GM12878 (cell line): Measurements from ENCODE around the gene SMAD4. TPM values are rescaled to one million over a fixed set of nuclear protein-coding genes. Genes with fewer than 3 reads are reported as not detected.

Source experiments
- ATAC-seq: fragments of 200-7000 bp; cut with Tn5 transposase; 3 replicates; pipeline ENCODE4 v1.9.1; 2020; ENCODE audit warnings: mild to moderate bottlenecking, moderate library complexity
- BruUV-seq: library from RNA; stranded (reverse); fragments of 400-500 nt; replicated peaks from 2 replicates; lab custom pipeline; 2021; lab: Mats Ljungman, UMichigan
- CTCF ChIA-PET: fragments of 300-600 bp; sonication (Branson Sonifier 250); formaldehyde crosslinking; extraction: SDS; loops from one replicate; lab custom pipeline; 2021; ENCODE audit warnings: inconsistent platforms; lab: Yijun Ruan, JAX
- POLR2A ChIA-PET: fragments of 350-600 bp; formaldehyde crosslinking; extraction: SDS; loops from one replicate; lab custom pipeline; 2021; ENCODE audit warnings: inconsistent platforms; lab: Charles Lee
- RAD21 ChIA-PET: fragments of 300-600 bp; sonication (Branson Sonifier 250); formaldehyde crosslinking; loops from one replicate; lab custom pipeline; 2023; ENCODE audit warnings: antibody characterized with exemption; ENCODE audit not compliant: unreplicated experiment; lab: Charles Lee
- SMC1A ChIA-PET: fragments of 300-600 bp; sonication (Branson Sonifier 250); formaldehyde crosslinking; loops from one replicate; lab custom pipeline; 2023; ENCODE audit not compliant: unreplicated experiment, uncharacterized antibody; lab: Charles Lee
- DNase-seq: peaks from one replicate; pipeline ENCODE4 v3.0.0-alpha.2; 2011; ENCODE audit warnings: low read depth, low spot score
- FAIRE-seq: peaks from 3 replicates; lab custom pipeline; 2011; peaks lifted over from hg19 to GRCh38; lab: Jason Lieb, UNC
- H2AFZ ChIP-seq: 2 replicates; pipeline ENCODE4 v1.6.0; 2011; ENCODE audit warnings: low read depth, low read length, control low read depth; ENCODE audit not compliant: control insufficient read depth
- H3K27ac ChIP-seq: 2 replicates; pipeline ENCODE4 v1.5.1; 2011; ENCODE audit warnings: control low read depth; ENCODE audit not compliant: control insufficient read depth, insufficient read depth
- H3K27me3 ChIP-seq, 2 experiments: replicated peaks in 1 of 2; 2 replicates each; pipeline versions ENCODE4 v1.6.0 to v1.6.1; 2011; ENCODE audit warnings: low read length in 1 of 2; ENCODE audit not compliant: control insufficient read depth in 2 of 2, insufficient read depth in 2 of 2
- H3K36me3 ChIP-seq, 2 experiments: 2 replicates each; pipeline ENCODE4 v1.5.1; 2011; ENCODE audit warnings: low read length in 1 of 2; ENCODE audit not compliant: control insufficient read depth in 2 of 2, insufficient read depth in 2 of 2
- H3K4me1 ChIP-seq: 2 replicates; pipeline ENCODE4 v1.6.1; 2011; ENCODE audit warnings: mild to moderate bottlenecking, low read length, moderate library complexity, mixed read lengths; ENCODE audit not compliant: control insufficient read depth, insufficient read depth
- H3K4me2 ChIP-seq: 2 replicates; pipeline ENCODE4 v1.6.0; 2011; ENCODE audit warnings: control low read depth; ENCODE audit not compliant: control insufficient read depth, insufficient read depth
- H3K4me3 ChIP-seq: fragments of 200-600 bp; sonication (generic); 2 replicates; pipeline ENCODE4 v1.5.1; 2016
- H3K79me2 ChIP-seq: 2 replicates; pipeline ENCODE4 v1.6.0; 2011; ENCODE audit warnings: low read length; ENCODE audit not compliant: control insufficient read depth, insufficient read depth
- H3K9ac ChIP-seq: 2 replicates; pipeline ENCODE4 v1.8.0; 2011; ENCODE audit warnings: low read length, control low read depth, mixed read lengths; ENCODE audit not compliant: control insufficient read depth, insufficient read depth
- H3K9me3 ChIP-seq: replicated peaks from 3 replicates; pipeline ENCODE4 v1.5.1; 2011; ENCODE audit warnings: mild to moderate bottlenecking, low read length; ENCODE audit not compliant: control insufficient read depth, insufficient read depth
- H4K20me1 ChIP-seq: 2 replicates; pipeline ENCODE4 v1.6.0; 2011; ENCODE audit not compliant: control insufficient read depth, insufficient read depth
- BMI1 ChIP-seq: fragments of 450-650 bp; IDR thresholded peaks from 2 replicates; pipeline ENCODE4 v1.6.1; 2016; ENCODE audit warnings: mild to moderate bottlenecking, moderate library complexity, borderline replicate concordance
- HDAC2 ChIP-seq: fragments of 200-600 bp; sonication (generic); IDR thresholded peaks from 2 replicates; pipeline ENCODE4 v1.6.1; 2017
- MEF2A ChIP-seq: IDR thresholded peaks from 2 replicates; pipeline ENCODE4 v1.6.1; 2011; ENCODE audit warnings: low read depth, mild to moderate bottlenecking, low read length, moderate library complexity; ENCODE audit not compliant: insufficient read depth
- NR2C1 ChIP-seq: fragments of 450-650 bp; IDR thresholded peaks from 2 replicates; pipeline ENCODE4 v1.6.1; 2017; ENCODE audit warnings: antibody characterized with exemption, mild to moderate bottlenecking, moderate library complexity
- PML ChIP-seq: IDR thresholded peaks from 2 replicates; pipeline ENCODE4 v1.6.1; 2012; ENCODE audit warnings: low read length, inconsistent platforms
- SP1 ChIP-seq: IDR thresholded peaks from one replicate; pipeline ENCODE4 v1.6.1; 2011; ENCODE audit warnings: low read depth, low read length
- ZNF384 ChIP-seq: IDR thresholded peaks from 2 replicates; pipeline ENCODE4 v1.6.1; 2012; ENCODE audit warnings: low read depth, mild to moderate bottlenecking, low read length, improper control_type of control experiment, borderline replicate concordance
- ZZZ3 ChIP-seq: IDR thresholded peaks from 2 replicates; pipeline ENCODE4 v1.6.1; 2011; ENCODE audit warnings: low read depth; ENCODE audit not compliant: control insufficient read depth, insufficient read length
- WGBS: methylation state at CpG from one replicate; pipeline ENCODE4 v1.1.6; 2016; ENCODE audit warnings: low lambda C conversion rate; ENCODE audit not compliant: insufficient replicate concordance, insufficient coverage; ENCODE audit errors: missing lambda C conversion rate; 5-methylcytosine and 5-hydroxymethylcytosine counted together
- in situ Hi-C: fragments of 300-500 bp; cut with MboI; formaldehyde crosslinking; loops from 9 replicates; pipeline ENCODE4 v1.14.3; 2018; ENCODE audit warnings: mixed read lengths
- intact Hi-C: fragments of 100-400 bp; cut with micrococcal nuclease; formaldehyde crosslinking; loops from one replicate; pipeline ENCODE4 v1.14.2; 2022; ENCODE audit not compliant: unreplicated experiment
- polyA plus RNA-seq, 11 experiments: library from polyadenylated mRNA; depleted of rRNA in 4 of 11; unstranded in 6 of 11; stranded (reverse) in 5 of 11; fragments of >200 nt; fragmentation: Nextera tagmentation in 4 of 11; fragmentation: Illumina TruSeq in 1 of 11; extraction: Ambion mirVana in 4 of 11; extraction: Trizol in 1 of 11; gene quantifications; 1 replicate in 1 of 11; 2 replicates in 10 of 11; pipeline versions ENCODE4 v1.2.1 to v1.2.3, GENCODE V29; 2011 to 2016; ENCODE audit warnings: inconsistent platforms in 2 of 11, missing spikeins in 2 of 11, low read depth in 1 of 11
- total RNA-seq, 4 experiments: library from RNA; depleted of rRNA in 3 of 4; stranded (reverse); fragments of >200 nt in 3 of 4; fragmentation: Illumina TruSeq in 1 of 4; extraction: Trizol in 1 of 4; gene quantifications; 2 replicates each; pipeline versions ENCODE4 v1.2.1 to v1.2.3, GENCODE V29; 2013 to 2021
- TF ChIP-seq, protein P1 (sequence below): fragments of 450-650 bp; IDR thresholded peaks from 2 replicates; pipeline ENCODE4 v1.6.1; 2016; ENCODE audit warnings: mild to moderate bottlenecking
- TF ChIP-seq, protein P2 (sequence below): IDR thresholded peaks from 2 replicates; pipeline ENCODE4 v1.6.1; 2011; ENCODE audit warnings: low read depth, mild to moderate bottlenecking, low read length, moderate library complexity, borderline replicate concordance; ENCODE audit errors: extremely low read depth
- TF ChIP-seq, protein P3 (sequence below): fragments of 450-650 bp; IDR thresholded peaks from 2 replicates; pipeline ENCODE4 v1.6.1; 2017; ENCODE audit warnings: mild to moderate bottlenecking, moderate library complexity
- TF ChIP-seq, protein P4 (sequence below): fragments of 450-650 bp; IDR thresholded peaks from 2 replicates; pipeline ENCODE4 v1.6.1; 2018; ENCODE audit warnings: borderline replicate concordance, mild to moderate bottlenecking; ENCODE audit not compliant: partially characterized antibody

SMAD4 gene
- total and polyA plus RNA-seq, 10 of the 15 experiments (the other 5 are each of a cell fraction or from before 2014, with no cell fraction given) = 9.6 to 99.9 (median 37.5) TPM

DNA sequence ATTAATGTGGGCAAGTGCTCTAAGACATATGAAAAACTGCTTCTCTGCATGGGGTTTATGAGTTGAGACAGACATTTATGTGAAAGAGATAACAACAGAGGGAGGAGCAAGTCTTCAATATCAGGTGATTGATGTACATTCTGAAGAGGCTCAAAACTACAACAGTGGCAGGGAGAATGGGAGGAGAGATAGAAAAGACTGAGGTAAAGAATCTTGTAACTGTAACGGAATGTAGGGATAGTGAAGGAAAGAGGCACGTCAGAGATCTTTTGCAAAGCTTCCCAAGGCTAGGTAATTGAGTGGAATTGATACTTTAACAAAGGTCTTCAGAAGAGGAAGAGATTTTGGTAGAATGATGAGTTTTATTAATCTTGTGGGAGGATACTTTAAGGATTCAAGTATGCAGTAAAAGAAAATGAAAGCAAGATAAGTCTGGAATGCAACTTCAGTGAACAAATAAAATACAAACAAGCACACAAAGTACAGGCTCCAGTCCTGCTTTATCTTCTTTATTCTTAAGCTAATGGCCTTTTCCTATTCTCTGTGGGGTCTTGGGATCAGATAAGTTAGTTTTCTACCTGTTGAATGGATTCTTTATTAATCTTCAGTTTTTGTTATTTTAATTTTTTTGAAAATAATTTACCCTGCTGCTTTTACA is 15.0 kb downstream of the SMAD4 start (continued):
- TF ChIP-seq, protein P1, sequence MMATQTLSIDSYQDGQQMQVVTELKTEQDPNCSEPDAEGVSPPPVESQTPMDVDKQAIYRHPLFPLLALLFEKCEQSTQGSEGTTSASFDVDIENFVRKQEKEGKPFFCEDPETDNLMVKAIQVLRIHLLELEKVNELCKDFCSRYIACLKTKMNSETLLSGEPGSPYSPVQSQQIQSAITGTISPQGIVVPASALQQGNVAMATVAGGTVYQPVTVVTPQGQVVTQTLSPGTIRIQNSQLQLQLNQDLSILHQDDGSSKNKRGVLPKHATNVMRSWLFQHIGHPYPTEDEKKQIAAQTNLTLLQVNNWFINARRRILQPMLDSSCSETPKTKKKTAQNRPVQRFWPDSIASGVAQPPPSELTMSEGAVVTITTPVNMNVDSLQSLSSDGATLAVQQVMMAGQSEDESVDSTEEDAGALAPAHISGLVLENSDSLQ = 0 out of 2 replicates have a peak, but pooled peaks have one; percentile 22

DNA sequence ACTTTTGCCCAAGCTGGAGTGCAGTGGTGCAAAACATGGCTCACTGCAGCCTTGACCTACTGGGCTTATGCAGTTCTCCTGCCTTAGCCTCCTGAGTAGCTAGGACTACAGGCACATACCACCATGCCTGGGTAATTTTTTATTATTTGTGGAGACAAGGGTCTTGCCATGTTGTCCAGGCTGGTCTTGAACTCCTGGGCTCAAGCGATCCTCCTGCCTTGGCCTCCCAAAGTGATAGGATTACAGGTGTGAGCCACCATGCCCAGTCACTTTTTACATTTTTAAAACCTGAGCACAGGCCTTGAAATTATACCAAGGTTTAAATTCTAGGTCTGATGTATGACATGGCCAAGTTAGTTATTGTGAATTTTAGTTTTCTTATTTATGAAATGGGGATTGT is 18.2 kb downstream of the SMAD4 start:
- ChIA-PET CTCF (interaction anchor here (1.5 to 1.9 kb wide), 2 partner anchors 13 to 228 kb away, joined by 3 to 10 read pairs; partner anchors contain the start of gene MRO), POLR2A (no interaction called here), RAD21 (no interaction called here), SMC1A (interaction anchor here (1.6 kb wide), 2 partner anchors 16 to 228 kb away, joined by 5 read pairs; partner anchors contain the start of gene MRO)
- peaks cover 0 to 2% of the 10 kb centered on the region in 2 experiments; a peak in 1 of 4 replicates for H3K36me3 ChIP-seq
- peaks cover 30% of the 10 kb centered on the region for H3K79me2 ChIP-seq
- no peaks in the 10 kb centered on the region for H3K27me3 ChIP-seq
- H3K4me2 ChIP-seq = no peak overlapping the region
- intact Hi-C loops (no loop called here), in situ Hi-C loops (loop anchor here (10.0 to 25.0 kb wide), 2 partner anchors 233 to 1561 kb away; partner anchors contain the start of genes C18orf32 and RPL17)
- no peak overlapping the region for H3K4me3 ChIP-seq
- H3K4me1 ChIP-seq = no peaks in the 10 kb centered on the region; the same call in 1 of the 2 replicates
- H3K9ac ChIP-seq = no peak overlapping the region
- ATAC-seq (no peak), FAIRE-seq (no peak), DNase-seq (no peak)
- WGBS = 100% methylated on average over 1 of the region's 1 CpG
- no peak overlapping the region for H2AFZ ChIP-seq
- BruUV-seq = no TSS peak
- no peaks in the 10 kb centered on the region for H3K9me3 ChIP-seq
- no peaks in the 10 kb centered on the region for H4K20me1 ChIP-seq
- no peak overlapping the region for H3K27ac ChIP-seq
- TF ChIP-seq NR2C1 (no peak), MEF2A (no peak), HDAC2 (no peak), ZZZ3 (no peak), SP1 (no peak), PML (no peak), BMI1 (no peak), ZNF384 (no peak)
- TF ChIP-seq, protein P2, sequence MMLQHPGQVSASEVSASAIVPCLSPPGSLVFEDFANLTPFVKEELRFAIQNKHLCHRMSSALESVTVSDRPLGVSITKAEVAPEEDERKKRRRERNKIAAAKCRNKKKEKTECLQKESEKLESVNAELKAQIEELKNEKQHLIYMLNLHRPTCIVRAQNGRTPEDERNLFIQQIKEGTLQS = no peak
- TF ChIP-seq, protein P3, sequence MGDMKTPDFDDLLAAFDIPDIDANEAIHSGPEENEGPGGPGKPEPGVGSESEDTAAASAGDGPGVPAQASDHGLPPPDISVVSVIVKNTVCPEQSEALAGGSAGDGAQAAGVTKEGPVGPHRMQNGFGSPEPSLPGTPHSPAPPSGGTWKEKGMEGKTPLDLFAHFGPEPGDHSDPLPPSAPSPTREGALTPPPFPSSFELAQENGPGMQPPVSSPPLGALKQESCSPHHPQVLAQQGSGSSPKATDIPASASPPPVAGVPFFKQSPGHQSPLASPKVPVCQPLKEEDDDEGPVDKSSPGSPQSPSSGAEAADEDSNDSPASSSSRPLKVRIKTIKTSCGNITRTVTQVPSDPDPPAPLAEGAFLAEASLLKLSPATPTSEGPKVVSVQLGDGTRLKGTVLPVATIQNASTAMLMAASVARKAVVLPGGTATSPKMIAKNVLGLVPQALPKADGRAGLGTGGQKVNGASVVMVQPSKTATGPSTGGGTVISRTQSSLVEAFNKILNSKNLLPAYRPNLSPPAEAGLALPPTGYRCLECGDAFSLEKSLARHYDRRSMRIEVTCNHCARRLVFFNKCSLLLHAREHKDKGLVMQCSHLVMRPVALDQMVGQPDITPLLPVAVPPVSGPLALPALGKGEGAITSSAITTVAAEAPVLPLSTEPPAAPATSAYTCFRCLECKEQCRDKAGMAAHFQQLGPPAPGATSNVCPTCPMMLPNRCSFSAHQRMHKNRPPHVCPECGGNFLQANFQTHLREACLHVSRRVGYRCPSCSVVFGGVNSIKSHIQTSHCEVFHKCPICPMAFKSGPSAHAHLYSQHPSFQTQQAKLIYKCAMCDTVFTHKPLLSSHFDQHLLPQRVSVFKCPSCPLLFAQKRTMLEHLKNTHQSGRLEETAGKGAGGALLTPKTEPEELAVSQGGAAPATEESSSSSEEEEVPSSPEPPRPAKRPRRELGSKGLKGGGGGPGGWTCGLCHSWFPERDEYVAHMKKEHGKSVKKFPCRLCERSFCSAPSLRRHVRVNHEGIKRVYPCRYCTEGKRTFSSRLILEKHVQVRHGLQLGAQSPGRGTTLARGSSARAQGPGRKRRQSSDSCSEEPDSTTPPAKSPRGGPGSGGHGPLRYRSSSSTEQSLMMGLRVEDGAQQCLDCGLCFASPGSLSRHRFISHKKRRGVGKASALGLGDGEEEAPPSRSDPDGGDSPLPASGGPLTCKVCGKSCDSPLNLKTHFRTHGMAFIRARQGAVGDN = no peak
- TF ChIP-seq, protein P4, sequence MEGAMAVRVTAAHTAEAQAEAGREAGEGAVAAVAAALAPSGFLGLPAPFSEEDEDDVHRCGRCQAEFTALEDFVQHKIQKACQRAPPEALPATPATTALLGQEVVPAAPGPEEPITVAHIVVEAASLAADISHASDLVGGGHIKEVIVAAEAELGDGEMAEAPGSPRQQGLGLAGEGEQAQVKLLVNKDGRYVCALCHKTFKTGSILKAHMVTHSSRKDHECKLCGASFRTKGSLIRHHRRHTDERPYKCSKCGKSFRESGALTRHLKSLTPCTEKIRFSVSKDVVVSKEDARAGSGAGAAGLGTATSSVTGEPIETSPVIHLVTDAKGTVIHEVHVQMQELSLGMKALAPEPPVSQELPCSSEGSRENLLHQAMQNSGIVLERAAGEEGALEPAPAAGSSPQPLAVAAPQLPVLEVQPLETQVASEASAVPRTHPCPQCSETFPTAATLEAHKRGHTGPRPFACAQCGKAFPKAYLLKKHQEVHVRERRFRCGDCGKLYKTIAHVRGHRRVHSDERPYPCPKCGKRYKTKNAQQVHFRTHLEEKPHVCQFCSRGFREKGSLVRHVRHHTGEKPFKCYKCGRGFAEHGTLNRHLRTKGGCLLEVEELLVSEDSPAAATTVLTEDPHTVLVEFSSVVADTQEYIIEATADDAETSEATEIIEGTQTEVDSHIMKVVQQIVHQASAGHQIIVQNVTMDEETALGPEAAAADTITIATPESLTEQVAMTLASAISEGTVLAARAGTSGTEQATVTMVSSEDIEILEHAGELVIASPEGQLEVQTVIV = no peak
